ENCODE data around the gene ZNF592.

Gene ZNF592

DNA sequence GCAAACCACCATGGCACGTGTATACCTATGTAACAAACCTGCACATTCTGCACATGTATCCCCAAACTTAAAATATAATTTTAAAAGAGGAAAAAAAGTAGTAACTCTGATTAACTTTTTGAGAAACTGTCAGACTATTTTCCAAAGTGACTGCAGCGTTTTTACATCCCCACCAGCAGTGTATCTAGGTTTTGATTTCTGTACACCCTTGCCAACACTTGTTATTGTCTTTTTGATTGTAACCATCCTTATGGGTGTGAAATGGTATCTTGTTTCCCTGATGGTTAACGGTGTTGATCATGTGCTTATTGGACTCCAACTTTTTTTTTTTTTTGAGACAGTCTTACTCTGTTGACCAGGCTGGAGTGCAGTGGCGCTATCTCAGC, 45.8 kb downstream of the ZNF592 start:
- Histone ChIP-seq H3K27me3 (ENCODE audit: insufficient read depth, poor library complexity, severe bottlenecking) (no peaks in the 10 kb centered on the region), H3K4me3 (replicated peaks; ENCODE audit: insufficient read depth, low read length) (no peak overlapping the region), H3K27ac (replicated peaks) (no peak overlapping the region)
- no peak for DNase-seq (ENCODE audit: low read depth in 1 of 2, low spot score in 1 of 2)
- TF ChIP-seq, protein P1, sequence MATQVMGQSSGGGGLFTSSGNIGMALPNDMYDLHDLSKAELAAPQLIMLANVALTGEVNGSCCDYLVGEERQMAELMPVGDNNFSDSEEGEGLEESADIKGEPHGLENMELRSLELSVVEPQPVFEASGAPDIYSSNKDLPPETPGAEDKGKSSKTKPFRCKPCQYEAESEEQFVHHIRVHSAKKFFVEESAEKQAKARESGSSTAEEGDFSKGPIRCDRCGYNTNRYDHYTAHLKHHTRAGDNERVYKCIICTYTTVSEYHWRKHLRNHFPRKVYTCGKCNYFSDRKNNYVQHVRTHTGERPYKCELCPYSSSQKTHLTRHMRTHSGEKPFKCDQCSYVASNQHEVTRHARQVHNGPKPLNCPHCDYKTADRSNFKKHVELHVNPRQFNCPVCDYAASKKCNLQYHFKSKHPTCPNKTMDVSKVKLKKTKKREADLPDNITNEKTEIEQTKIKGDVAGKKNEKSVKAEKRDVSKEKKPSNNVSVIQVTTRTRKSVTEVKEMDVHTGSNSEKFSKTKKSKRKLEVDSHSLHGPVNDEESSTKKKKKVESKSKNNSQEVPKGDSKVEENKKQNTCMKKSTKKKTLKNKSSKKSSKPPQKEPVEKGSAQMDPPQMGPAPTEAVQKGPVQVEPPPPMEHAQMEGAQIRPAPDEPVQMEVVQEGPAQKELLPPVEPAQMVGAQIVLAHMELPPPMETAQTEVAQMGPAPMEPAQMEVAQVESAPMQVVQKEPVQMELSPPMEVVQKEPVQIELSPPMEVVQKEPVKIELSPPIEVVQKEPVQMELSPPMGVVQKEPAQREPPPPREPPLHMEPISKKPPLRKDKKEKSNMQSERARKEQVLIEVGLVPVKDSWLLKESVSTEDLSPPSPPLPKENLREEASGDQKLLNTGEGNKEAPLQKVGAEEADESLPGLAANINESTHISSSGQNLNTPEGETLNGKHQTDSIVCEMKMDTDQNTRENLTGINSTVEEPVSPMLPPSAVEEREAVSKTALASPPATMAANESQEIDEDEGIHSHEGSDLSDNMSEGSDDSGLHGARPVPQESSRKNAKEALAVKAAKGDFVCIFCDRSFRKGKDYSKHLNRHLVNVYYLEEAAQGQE (IDR thresholded peaks at IDR 0.05; ENCODE audit: insufficient replicate concordance, low read depth), result no peak
- no peak for TF ChIP-seq GABPA (IDR thresholded peaks at IDR 0.05; ENCODE audit: low read depth)
- TF ChIP-seq, protein P2, sequence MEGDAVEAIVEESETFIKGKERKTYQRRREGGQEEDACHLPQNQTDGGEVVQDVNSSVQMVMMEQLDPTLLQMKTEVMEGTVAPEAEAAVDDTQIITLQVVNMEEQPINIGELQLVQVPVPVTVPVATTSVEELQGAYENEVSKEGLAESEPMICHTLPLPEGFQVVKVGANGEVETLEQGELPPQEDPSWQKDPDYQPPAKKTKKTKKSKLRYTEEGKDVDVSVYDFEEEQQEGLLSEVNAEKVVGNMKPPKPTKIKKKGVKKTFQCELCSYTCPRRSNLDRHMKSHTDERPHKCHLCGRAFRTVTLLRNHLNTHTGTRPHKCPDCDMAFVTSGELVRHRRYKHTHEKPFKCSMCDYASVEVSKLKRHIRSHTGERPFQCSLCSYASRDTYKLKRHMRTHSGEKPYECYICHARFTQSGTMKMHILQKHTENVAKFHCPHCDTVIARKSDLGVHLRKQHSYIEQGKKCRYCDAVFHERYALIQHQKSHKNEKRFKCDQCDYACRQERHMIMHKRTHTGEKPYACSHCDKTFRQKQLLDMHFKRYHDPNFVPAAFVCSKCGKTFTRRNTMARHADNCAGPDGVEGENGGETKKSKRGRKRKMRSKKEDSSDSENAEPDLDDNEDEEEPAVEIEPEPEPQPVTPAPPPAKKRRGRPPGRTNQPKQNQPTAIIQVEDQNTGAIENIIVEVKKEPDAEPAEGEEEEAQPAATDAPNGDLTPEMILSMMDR (IDR thresholded peaks at IDR 0.05; ENCODE audit: insufficient read depth, low read length), result no peak
- no peak for TF ChIP-seq POLR2AphosphoS5 (IDR thresholded peaks at IDR 0.05; ENCODE audit: low read depth)
- no peak for TF ChIP-seq SPI1 (IDR thresholded peaks at IDR 0.05; ENCODE audit: borderline replicate concordance, low read depth)

DNA sequence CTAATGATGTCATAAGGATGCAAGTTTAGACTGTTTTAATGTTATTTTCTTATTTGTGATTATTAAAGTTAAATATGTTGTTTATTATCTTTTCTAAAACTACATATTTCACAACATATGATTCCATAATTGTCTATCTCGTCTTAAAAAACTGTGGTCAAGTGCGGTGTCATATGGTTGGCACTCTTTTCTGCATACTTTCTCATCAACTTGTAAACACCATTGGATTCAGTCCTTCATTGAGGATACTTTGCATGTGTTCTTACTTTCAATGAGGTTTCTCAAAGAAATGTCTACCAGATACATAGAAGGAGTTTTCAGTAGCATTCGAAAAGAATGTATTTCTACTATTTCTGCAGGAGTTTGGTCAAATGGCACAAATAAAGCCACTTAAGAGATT, 46.8 kb downstream of the ZNF592 start:
- TF ChIP-seq, protein P1 (IDR thresholded peaks at IDR 0.05; ENCODE audit: insufficient replicate concordance, low read depth), result no peak
- TF ChIP-seq SPI1 (IDR thresholded peaks at IDR 0.05; ENCODE audit: borderline replicate concordance, low read depth) (no peak), POLR2AphosphoS5 (IDR thresholded peaks at IDR 0.05; ENCODE audit: low read depth) (no peak), GABPA (IDR thresholded peaks at IDR 0.05; ENCODE audit: low read depth) (no peak)
- TF ChIP-seq, protein P2 (IDR thresholded peaks at IDR 0.05; ENCODE audit: insufficient read depth, low read length), result no peak
- Histone ChIP-seq H3K27me3 (ENCODE audit: insufficient read depth, poor library complexity, severe bottlenecking) (no peaks in the 10 kb centered on the region), H3K4me3 (replicated peaks; ENCODE audit: insufficient read depth, low read length) (no peak overlapping the region), H3K27ac (replicated peaks) (no peak overlapping the region)
- DNase-seq (ENCODE audit: low read depth in 1 of 2, low spot score in 1 of 2), result no peak

DNA sequence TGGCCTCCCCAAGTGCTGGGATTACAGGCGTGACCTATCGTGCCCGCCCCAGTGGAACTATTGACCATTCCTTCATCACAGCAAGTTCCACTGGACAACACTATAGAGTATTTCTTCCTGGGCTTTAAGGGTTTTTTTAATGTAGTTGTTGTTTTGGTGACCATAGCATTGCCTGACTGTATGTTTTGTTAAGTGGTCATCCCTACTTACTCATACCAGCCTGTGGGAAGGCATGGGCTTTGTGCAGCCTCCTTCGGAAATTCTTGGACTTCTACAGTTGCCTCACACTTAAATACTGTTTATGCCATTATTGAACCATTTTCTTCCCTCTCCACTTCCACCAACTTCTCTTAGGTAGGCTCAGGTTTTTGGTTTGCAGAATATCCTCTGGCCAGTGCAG, 48.8 kb downstream of the ZNF592 start:
- no peak overlapping the region for H3K4me3 ChIP-seq (replicated peaks; ENCODE audit: insufficient read depth, low read length)
- TF ChIP-seq SPI1 (IDR thresholded peaks at IDR 0.05; ENCODE audit: borderline replicate concordance, low read depth) (no peak), POLR2AphosphoS5 (IDR thresholded peaks at IDR 0.05; ENCODE audit: low read depth) (no peak), GABPA (IDR thresholded peaks at IDR 0.05; ENCODE audit: low read depth) (no peak)
- TF ChIP-seq, protein P2 (IDR thresholded peaks at IDR 0.05; ENCODE audit: insufficient read depth, low read length), result no peak
- TF ChIP-seq, protein P1 (IDR thresholded peaks at IDR 0.05; ENCODE audit: insufficient replicate concordance, low read depth), result no peak
- DNase-seq (ENCODE audit: low read depth in 1 of 2, low spot score in 1 of 2), result no peak
- H3K27ac ChIP-seq (replicated peaks), result no peak overlapping the region
- H3K27me3 ChIP-seq (ENCODE audit: insufficient read depth, poor library complexity, severe bottlenecking), result no peaks in the 10 kb centered on the region

Data from HL-60 (cell line).